ENCODE data around the gene RSBN1. TPM values are rescaled to one million over a fixed set of nuclear protein-coding genes. Genes with fewer than 3 reads are reported as not detected.
"Not testable (repeated sequence)": the region's sequence is repeated elsewhere in the genome, so short reads cannot be mapped to it uniquely, and the experiment has no call there.

RSBN1 gene
- total RNA-seq, 1 donor from 2014 or later, result 22.7 TPM

DNA sequence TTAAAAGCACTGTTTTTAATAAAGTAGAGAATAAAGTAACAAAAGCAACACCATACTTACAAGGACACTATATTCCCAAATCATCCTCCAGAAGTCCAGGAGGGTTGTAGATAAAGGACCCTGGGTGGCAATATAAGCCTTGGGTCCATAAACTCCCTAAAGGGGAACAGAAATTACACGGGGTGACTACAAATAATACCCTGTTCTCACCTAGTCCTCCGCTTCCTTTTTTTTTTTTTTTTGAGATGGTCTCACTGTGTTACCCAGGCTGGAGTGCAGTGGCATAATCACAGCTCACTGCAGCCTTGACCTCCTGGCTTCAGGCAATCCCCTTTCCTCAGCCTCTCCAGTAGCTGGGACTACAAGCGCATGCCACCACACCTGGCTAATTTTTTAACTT lies 46.1 kb upstream of the RSBN1 start:
- Histone ChIP-seq H3K4me1 (no peaks in the 10 kb centered on the region), H3K27ac (no peak overlapping the region), H3K27me3 (no peaks in the 10 kb centered on the region), H3K4me3 (no peak overlapping the region), H3K9me3 (no peaks in the 10 kb centered on the region), H3K36me3 (no peaks in the 10 kb centered on the region)
- intact Hi-C loops (cut with DNase I), result no loop called here
- TF ChIP-seq CTCF (IDR thresholded peaks at IDR 0.05), result no peak
- DNase-seq (ENCODE audit: low spot score in 2 of 2), result no peak

DNA sequence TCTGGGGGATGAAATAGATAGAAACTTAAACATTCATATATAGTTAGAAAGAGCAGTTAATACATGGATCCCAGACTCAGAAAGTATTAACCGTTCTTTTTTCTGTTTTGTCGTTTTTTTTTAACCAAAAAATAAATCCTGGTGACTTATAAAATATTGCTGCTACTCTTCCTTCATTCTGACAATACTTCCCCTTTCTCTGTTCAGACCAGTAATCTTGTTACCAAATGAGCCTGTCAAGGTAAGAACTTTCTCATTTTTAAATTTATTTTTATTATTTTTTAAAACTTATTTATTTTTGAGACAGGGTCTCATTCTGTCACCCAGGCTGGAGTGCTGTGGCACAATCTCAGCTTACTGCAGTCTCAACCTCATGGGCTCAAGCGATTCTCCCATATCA lies 45.5 kb upstream of the RSBN1 start:
- no peak for TF ChIP-seq CTCF (IDR thresholded peaks at IDR 0.05)
- Histone ChIP-seq H3K27ac (no peak overlapping the region), H3K36me3 (no peaks in the 10 kb centered on the region), H3K4me1 (no peaks in the 10 kb centered on the region), H3K9me3 (no peaks in the 10 kb centered on the region), H3K27me3 (no peaks in the 10 kb centered on the region), H3K4me3 (no peak overlapping the region)
- no peak for DNase-seq (ENCODE audit: low spot score in 2 of 2)
- intact Hi-C loops (cut with DNase I), result no loop called here

DNA sequence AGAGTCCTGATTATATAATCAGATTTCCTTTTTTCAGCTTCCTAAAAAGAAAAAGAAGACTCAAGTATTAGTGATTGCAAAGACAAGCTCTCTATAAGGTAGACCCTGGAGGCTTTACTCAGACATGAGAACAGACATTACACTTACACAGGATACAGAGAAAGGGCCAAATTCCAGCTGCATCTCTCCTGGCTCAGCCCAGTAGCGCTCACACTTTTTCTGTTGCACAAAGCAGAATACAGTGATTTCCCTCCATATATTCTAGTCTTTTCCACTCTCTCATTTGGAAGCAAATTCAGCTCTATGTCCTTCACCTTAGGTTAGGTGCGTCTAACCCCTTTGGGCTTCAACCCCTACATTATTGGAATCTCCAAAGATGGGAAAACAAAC lies 44.1 kb upstream of the RSBN1 start:
- Histone ChIP-seq H3K27ac (no peak overlapping the region), H3K27me3 (no peaks in the 10 kb centered on the region), H3K4me3 (no peak overlapping the region), H3K36me3 (no peaks in the 10 kb centered on the region), H3K4me1 (no peaks in the 10 kb centered on the region), H3K9me3 (no peaks in the 10 kb centered on the region)
- DNase-seq (ENCODE audit: low spot score in 2 of 2), result no peak
- no peak for TF ChIP-seq CTCF (IDR thresholded peaks at IDR 0.05)
- intact Hi-C loops (cut with DNase I), result no loop called here

- TF ChIP-seq CTCF (IDR thresholded peaks at IDR 0.05), result no peak
These were observed 43.5 kb upstream of the RSBN1 start for GRCh38 chr1:113855630-113856400.

GRCh38 chr1:113854234-113854633 lies 42.0 kb upstream of the RSBN1 start:
- Histone ChIP-seq H3K9me3 (no peaks in the 10 kb centered on the region), H3K4me3 (no peak overlapping the region), H3K4me1 (no peaks in the 10 kb centered on the region), H3K27ac (no peak overlapping the region), H3K36me3 (no peaks in the 10 kb centered on the region), H3K27me3 (no peaks in the 10 kb centered on the region)
- no peak for TF ChIP-seq CTCF (IDR thresholded peaks at IDR 0.05)
- no peak for DNase-seq (ENCODE audit: low spot score in 2 of 2)
- intact Hi-C loops (cut with DNase I), result no loop called here

More at GRCh38 chr1:113855630-113856400, 43.5 kb upstream of the RSBN1 start:
- Histone ChIP-seq H3K36me3 (no peaks in the 10 kb centered on the region), H3K4me1 (no peaks in the 10 kb centered on the region), H3K4me3 (no peak overlapping the region), H3K27me3 (no peaks in the 10 kb centered on the region), H3K9me3 (no peaks in the 10 kb centered on the region), H3K27ac (no peak overlapping the region)
- intact Hi-C loops (cut with DNase I), result no loop called here
- DNase-seq (ENCODE audit: low spot score in 2 of 2), result no peak

GRCh38 chr1:113852694-113853093 lies 40.4 kb upstream of the RSBN1 start:
- H3K27me3 ChIP-seq; H3K36me3 ChIP-seq; H3K4me1 ChIP-seq; DNase-seq (ENCODE audit: low spot score in 2 of 2); H3K27ac ChIP-seq; H3K4me3 ChIP-seq; intact Hi-C loops (cut with DNase I); H3K9me3 ChIP-seq: not testable (repeated sequence)
